GM18517 (cell line): ENCODE data around the gene CASR.

Source experiments
- ATAC-seq: cut with Tn5 transposase; IDR thresholded peaks from one replicate; pipeline ENCODE4 v1.9.1; 2021; ENCODE audit warnings: mild to moderate bottlenecking, moderate library complexity; ENCODE audit not compliant: unreplicated experiment

The CASR gene

GRCh38 chr3:122257644-122258364 is 74.3 kb downstream of the CASR start:
- no peak for ATAC-seq

- peak; percentile 77 for ATAC-seq
Observed at GRCh38 chr3:122258757-122259371, 75.4 kb downstream of the CASR start.

DNA sequence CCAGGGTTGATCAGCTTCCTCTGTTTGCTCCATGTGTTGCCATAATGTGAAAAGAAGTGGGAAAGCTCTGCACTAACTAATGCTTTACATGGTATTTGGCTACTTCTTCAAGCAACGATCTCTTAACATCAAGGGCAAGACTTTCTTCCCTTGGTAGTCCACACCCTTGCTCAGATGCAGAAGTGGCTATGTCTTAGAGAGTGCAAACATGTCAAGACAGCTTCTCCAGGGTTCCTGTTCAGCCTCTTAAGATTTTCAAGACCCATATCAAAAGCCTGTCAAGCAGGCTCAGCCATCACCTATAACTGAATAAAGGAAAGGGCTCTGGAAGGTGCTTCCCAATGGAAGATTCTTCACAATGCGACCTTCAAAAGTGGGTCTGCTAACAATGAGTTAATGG is 76.7 kb downstream of the CASR start:
- no peak for ATAC-seq

- no peak for ATAC-seq
Observed at GRCh38 chr3:122263058-122263457, 79.6 kb downstream of the CASR start.

DNA sequence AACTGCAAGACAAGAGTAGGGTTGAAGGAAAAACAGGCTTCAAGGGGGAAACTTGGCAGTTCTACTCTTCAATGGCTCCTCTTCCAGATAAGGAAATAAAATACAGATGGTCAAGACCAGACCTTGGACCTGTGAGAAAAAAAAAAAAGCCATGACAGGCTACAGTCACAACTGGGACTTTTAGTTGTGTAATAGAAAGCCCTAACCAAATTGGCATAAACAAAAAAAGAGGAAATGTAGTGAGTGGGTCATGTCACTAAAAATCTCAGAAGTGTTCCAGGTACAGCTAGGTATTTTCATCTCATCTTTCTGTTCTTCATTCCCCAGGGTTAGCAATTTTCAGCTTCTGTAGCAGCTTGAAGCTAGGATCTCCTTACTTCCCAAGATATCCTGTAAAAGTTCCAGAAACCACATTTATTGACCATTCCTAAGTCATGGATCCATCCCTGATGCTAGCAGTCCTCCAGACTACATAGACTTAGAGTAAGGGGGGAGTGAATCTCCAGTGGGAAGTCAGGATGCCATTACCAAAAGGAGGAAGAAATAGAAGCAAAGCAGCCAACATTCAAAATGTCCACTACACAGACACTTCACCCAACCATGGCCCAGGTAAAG is 80.6 kb downstream of the CASR start:
- ATAC-seq, result no peak

GRCh38 chr3:122265957-122266356 is 82.5 kb downstream of the CASR start:
- no peak for ATAC-seq

DNA sequence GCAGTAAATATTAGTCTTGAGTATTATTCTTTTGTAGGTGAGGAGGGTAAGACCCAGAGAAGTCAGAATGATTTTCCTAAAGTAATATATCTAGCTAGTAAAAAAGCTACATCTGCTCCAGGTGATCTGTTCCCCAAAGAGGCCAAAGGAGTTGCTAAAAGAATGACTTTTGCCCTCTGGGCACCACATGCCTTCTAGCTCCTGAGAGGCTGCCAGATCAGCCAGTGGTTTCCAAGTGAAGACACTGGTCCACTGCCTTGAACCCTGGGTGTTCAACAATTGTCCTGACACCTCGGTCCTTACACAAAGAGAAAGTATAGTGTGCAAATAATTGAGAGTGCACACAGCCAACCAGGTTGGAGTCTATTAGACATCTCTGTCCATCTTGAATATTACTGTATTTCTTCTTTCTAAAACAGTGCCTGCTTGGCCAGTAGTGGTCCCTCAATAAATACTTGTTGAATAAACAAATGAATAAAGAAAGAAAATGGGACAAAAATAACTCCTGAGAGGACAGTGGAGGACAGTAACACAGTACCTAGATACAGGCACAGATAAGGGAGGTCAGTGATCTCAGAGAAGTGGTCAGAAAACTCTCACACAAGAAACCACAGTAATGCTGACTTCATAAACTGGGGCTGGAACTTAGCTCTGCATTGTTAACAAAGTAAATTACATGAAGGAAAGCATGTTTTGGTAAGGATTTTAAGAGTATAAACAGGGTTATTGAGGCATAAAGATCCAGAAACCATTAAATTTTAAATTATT is 85.0 kb downstream of the CASR start:
- ATAC-seq, result no peak

DNA sequence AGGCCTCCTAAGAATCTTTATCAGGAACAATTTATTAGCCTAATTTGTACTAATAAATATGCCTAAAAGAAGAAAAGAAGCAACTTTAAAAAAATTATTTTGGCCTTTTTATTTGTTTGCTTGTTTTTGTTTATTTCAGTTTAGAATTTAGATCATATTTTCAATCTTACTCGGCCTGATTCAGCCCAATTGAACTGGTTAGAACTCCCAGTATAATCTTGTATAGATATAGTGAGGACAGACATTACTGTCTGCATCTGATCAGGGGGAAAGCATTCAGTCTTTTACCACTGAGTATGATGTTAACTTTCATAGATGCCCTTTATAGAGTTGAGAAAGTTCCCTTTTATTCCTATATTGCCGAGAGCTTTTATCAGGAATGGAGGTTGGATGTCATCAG is 85.6 kb downstream of the CASR start:
- no peak for ATAC-seq

DNA sequence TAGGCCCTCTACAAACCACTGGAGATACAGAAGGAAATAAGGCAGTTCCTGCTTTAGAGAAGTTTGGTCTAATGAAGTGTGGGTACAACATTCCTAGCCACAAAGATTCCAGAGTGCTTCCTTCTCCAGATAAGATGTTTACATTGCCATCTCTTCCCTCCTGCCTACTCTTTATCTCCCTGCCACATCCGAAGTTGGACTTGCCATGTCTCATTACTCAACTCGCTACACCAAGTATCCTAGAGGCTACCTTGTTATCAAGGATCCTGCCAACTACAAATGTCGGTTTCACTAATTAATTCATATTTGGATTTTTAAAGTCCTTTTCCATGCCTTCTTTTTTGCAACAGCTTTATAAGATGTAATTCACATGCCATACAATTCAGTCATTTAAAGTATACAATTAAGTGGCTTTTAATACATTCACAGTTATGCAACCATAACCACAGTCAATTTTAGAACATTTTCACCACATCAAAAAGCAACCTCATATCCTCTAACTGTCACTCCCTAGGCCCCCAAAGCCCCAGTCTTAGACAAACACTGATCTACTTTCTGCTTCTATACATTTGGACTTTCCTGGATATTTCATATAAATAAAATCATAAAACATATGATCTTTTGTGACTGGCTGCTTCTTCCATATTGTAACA is 87.9 kb downstream of the CASR start:
- ATAC-seq, result no peak

DNA sequence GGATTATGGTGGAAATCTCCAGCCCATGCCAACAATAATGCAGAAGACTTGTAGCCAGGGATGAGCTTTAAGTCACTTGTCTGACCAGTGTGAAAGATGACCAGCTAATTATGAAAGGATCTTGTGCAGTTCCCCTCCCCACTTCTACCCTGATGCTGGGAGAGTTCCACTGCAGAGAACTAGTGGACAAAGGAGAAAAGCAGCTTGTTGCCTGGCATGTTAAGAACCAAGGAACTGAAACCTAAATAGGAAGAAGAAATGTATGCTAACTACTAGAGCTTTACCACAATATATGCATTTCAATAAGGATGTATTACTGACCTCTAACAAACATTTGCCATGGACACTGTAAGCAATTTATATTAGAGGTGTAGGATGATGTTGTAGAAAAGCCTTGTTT is 89.4 kb downstream of the CASR start:
- no peak for ATAC-seq

- ATAC-seq, result no peak
Observed at GRCh38 chr3:122273498-122273897, 90.0 kb downstream of the CASR start.

DNA sequence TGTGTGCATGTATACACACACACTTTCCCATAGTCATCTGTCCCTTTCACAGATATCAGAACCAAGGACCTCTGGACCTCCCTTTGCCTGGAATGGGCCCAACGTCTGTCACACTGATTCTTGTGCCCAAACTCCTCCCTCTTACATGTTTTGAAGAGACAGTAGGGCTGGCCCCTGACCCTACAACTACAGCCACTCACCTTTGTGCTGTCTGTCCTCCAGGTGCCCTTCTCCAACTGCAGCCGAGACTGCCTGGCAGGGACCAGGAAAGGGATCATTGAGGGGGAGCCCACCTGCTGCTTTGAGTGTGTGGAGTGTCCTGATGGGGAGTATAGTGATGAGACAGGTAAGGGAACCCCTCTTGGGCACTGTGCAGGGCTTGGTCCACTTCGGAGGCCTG is 98.4 kb downstream of the CASR start:
- ATAC-seq, result no peak

DNA sequence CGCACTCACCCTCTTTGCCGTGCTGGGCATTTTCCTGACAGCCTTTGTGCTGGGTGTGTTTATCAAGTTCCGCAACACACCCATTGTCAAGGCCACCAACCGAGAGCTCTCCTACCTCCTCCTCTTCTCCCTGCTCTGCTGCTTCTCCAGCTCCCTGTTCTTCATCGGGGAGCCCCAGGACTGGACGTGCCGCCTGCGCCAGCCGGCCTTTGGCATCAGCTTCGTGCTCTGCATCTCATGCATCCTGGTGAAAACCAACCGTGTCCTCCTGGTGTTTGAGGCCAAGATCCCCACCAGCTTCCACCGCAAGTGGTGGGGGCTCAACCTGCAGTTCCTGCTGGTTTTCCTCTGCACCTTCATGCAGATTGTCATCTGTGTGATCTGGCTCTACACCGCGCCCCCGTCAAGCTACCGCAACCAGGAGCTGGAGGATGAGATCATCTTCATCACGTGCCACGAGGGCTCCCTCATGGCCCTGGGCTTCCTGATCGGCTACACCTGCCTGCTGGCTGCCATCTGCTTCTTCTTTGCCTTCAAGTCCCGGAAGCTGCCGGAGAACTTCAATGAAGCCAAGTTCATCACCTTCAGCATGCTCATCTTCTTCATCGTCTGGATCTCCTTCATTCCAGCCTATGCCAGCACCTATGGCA is 100.5 kb downstream of the CASR start:
- ATAC-seq, result no peak

DNA sequence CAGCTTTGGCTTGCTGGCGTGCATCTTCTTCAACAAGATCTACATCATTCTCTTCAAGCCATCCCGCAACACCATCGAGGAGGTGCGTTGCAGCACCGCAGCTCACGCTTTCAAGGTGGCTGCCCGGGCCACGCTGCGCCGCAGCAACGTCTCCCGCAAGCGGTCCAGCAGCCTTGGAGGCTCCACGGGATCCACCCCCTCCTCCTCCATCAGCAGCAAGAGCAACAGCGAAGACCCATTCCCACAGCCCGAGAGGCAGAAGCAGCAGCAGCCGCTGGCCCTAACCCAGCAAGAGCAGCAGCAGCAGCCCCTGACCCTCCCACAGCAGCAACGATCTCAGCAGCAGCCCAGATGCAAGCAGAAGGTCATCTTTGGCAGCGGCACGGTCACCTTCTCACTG is 101.0 kb downstream of the CASR start:
- no peak for ATAC-seq

GRCh38 chr3:122294359-122294758 is 110.9 kb downstream of the CASR start:
- no peak for ATAC-seq

DNA sequence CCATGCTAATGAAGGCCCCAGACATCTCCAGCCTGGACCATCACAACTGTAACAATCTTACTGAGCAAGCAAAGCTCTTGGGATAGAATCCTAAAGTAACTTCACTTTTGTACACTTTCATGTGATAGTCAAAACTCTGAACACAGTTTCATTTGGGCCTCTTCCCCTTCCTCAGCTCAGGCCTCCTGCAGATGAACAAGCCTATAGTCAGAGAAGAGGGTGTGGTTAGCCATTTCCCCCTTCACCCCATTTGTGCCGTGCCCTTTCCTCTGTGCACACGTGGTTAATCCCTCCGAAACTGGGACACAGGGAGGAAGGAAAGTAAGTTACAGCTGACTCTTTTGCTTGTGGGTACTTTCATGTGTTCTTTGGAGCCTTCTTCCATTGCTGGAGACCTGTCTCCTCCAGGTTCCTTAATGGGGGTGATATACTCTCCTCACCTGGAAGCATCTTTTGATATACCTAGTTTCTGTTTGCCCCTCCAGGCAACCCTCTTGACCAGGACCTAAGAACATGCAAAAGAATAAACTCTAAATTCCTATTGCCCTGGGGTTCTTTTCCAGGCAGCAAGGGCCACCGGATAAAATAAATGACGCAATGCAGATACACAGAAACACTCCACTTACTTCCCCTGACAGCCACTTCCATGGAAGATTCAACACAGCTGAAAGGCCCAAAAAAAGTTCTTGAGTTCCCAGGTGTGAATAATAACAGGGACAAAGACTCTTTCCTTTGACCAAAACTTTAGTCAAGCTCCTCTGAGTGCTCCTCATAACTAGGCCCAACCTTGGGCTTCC is 112.0 kb downstream of the CASR start:
- ATAC-seq, result no peak

GRCh38 chr3:122298239-122298638 is 114.8 kb downstream of the CASR start:
- no peak for ATAC-seq

- no peak for ATAC-seq
Observed at GRCh38 chr3:122299215-122299614, 115.7 kb downstream of the CASR start.

GRCh38 chr3:122299872-122300460 is 116.5 kb downstream of the CASR start:
- no peak for ATAC-seq
